ENCODE data around the gene PPP2CA.

Gene PPP2CA

DNA sequence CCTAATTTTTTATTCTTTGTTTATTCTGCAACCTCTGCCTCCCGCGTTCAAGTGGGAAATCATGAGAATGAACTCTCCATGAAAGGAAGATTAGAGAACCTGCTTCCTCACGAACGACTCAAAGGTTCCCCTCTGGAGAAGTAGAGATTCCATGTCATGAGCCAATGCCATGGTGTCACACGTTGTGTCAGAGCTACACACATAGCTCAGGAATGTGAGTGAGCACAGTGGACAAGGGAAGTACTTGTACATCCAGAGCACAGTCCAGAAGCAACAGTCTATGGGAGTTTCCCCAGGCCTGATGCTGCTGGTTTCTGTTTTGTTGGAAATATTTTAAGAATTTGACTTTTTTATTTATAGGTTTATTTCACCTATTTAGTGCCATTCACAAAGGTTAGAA is 26.8 kb upstream of the PPP2CA start:
- Histone ChIP-seq H3K27me3 (ENCODE audit: insufficient read depth, low read depth, severe bottlenecking) (no peaks in the 10 kb centered on the region), H3K9me3 (ENCODE audit: severe bottlenecking) (no peaks in the 10 kb centered on the region), H3K4me3 (ENCODE audit: low read depth, low read length) (no peak overlapping the region), H3K27ac (no peak overlapping the region), H3K36me3 (no peaks in the 10 kb centered on the region)
- no peak for DNase-seq
- no peak for TF ChIP-seq CTCF (IDR thresholded peaks at IDR 0.05; ENCODE audit: low read depth, low read length)

GRCh38 chr5:134250949-134251348 is 25.1 kb upstream of the PPP2CA start:
- Histone ChIP-seq H3K4me3 (ENCODE audit: low read depth, low read length) (no peak overlapping the region), H3K27ac (no peak overlapping the region), H3K36me3 (no peaks in the 10 kb centered on the region), H3K9me3 (ENCODE audit: severe bottlenecking) (no peaks in the 10 kb centered on the region), H3K27me3 (ENCODE audit: insufficient read depth, low read depth, severe bottlenecking) (no peaks in the 10 kb centered on the region)
- TF ChIP-seq CTCF (IDR thresholded peaks at IDR 0.05; ENCODE audit: low read depth, low read length): no peak
- DNase-seq: no peak

GRCh38 chr5:134249469-134250379 is 23.9 kb upstream of the PPP2CA start:
- Histone ChIP-seq H3K27me3 (ENCODE audit: insufficient read depth, low read depth, severe bottlenecking) (no peaks in the 10 kb centered on the region), H3K27ac (no peak overlapping the region), H3K36me3 (no peaks in the 10 kb centered on the region), H3K4me3 (ENCODE audit: low read depth, low read length) (no peak overlapping the region), H3K9me3 (ENCODE audit: severe bottlenecking) (no peaks in the 10 kb centered on the region)
- DNase-seq: no peak
- no peak for TF ChIP-seq CTCF (IDR thresholded peaks at IDR 0.05; ENCODE audit: low read depth, low read length)

DNA sequence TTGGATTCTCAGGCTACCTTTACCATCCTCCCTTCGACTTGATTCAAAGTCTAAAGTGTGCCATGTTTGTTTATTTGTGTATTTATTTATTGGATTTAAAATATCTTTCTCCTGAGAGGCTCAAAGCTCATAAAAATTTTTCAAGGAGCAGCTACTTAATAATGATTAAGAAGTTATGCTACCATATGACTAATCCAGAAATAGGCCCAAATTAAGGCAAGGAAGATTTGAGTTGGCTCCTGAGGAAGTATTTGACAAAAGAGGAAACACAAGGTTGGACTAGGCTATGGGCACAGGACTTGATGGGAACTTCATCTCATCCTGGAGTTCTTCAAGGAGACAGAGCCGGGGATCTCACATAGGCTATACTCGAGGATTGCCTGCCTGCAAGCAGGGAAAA is 22.4 kb upstream of the PPP2CA start:
- H3K27ac ChIP-seq: no peak overlapping the region
- H3K36me3 ChIP-seq: no peaks in the 10 kb centered on the region
- H3K9me3 ChIP-seq (ENCODE audit: severe bottlenecking): no peaks in the 10 kb centered on the region
- no peak for TF ChIP-seq CTCF (IDR thresholded peaks at IDR 0.05; ENCODE audit: low read depth, low read length)
- no peak overlapping the region for H3K4me3 ChIP-seq (ENCODE audit: low read depth, low read length)
- no peak for DNase-seq
- no peaks in the 10 kb centered on the region for H3K27me3 ChIP-seq (ENCODE audit: insufficient read depth, low read depth, severe bottlenecking)

DNA sequence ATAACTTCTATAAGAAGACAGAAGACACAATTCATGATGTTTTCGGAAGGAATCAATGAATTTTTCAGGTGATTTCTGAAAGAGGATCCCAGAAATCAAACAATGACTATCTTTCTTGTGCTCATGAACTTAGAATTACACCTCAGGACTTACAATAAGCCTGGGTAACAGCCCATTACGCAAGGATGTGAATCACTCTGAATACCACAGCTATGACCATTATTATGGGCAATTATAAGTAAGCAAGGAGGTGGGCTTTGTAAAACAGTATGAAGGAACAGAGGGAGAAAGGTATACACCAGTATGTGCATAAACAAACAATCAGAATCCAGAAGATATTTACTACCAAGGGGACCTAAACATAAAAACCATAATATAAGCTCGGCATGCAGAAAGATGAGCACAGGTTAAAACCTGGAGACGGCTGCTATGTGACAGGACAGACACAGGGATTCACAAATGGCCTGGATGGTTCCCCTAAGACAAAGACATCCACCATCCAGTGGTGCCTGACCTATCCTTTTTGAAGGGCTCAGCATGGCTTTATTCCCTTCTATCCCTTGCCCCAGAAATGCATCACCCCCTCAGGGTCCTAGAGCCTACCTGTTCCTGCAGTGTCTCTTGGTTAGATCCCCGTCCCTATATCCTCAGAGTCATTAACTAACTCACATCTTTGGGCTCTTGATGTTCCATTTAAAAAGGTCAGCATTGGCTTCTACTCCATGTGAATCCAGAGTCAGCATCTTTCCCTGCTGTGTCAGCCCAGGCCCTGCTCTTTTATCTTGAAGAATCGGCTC is 21.8 kb upstream of the PPP2CA start:
- peak; percentile 35 for DNase-seq
- Histone ChIP-seq H3K4me3 (ENCODE audit: low read depth, low read length) (no peak overlapping the region), H3K36me3 (no peaks in the 10 kb centered on the region), H3K27me3 (ENCODE audit: insufficient read depth, low read depth, severe bottlenecking) (no peaks in the 10 kb centered on the region), H3K27ac (no peak overlapping the region), H3K9me3 (ENCODE audit: severe bottlenecking) (no peaks in the 10 kb centered on the region)
- no peak for TF ChIP-seq CTCF (IDR thresholded peaks at IDR 0.05; ENCODE audit: low read depth, low read length)

All from WERI-Rb-1 (cell line).